GM18499 (cell line): ENCODE data around the gene EIF3D.

ENCODE experiments used
- ATAC-seq: cut with Tn5 transposase; IDR thresholded peaks from one replicate; pipeline ENCODE4 v1.9.1; 2021; ENCODE audit warnings: moderate number of reproducible peaks; ENCODE audit not compliant: insufficient read depth, unreplicated experiment

Gene EIF3D

GRCh38 chr22:36467946-36468345, 61.0 kb downstream of the EIF3D start:
- no peak for ATAC-seq

- ATAC-seq = no peak
Observed at GRCh38 chr22:36467042-36467810, 61.7 kb downstream of the EIF3D start.

GRCh38 chr22:36466258-36466657, 62.7 kb downstream of the EIF3D start:
- ATAC-seq = no peak

- ATAC-seq = no peak
Observed at GRCh38 chr22:36465232-36466021, 63.5 kb downstream of the EIF3D start.

- ATAC-seq = no peak
Observed at GRCh38 chr22:36464715-36465231, 64.2 kb downstream of the EIF3D start.

- no peak for ATAC-seq
Observed at GRCh38 chr22:36463783-36464184, 65.2 kb downstream of the EIF3D start.

GRCh38 chr22:36461665-36462649, 67.0 kb downstream of the EIF3D start:
- ATAC-seq = no peak
